Natural killer cell treated with Interleukin-12 subunit alpha and Interleukin-12 subunit beta and Interleukin-15 and Interleukin-18, amount 100 ng/mL, for 72 hours (primary cell): Measurements from ENCODE around the gene CTSE. TPM values are rescaled to one million over a fixed set of nuclear protein-coding genes. Genes with fewer than 3 reads are reported as not detected.

ENCODE experiments used
- ATAC-seq, 2 donors: fragments of 150-1000 bp; cut with Tn5 transposase in 1 of 2; sonication (Bioruptor Pico), chemical (Tn5 transposase) in 1 of 2; 2 replicates each; pipeline ENCODE4 v1.10.0; 2021
- DNase-seq: peaks from one replicate; pipeline ENCODE4 v3.0.0; 2022; ENCODE audit warnings: low spot score
- H3K27ac Mint-ChIP-seq, 2 donors: 1 replicate in 1 of 2; 2 replicates in 1 of 2; pipeline ENCODE4 v1.8.0; 2022; ENCODE audit warnings: mixed read lengths in 2 of 2, mild to moderate bottlenecking in 1 of 2, moderate library complexity in 1 of 2
- H3K27me3 Mint-ChIP-seq, 2 donors: 1 replicate in 1 of 2; 2 replicates in 1 of 2; pipeline ENCODE4 v1.8.0; 2022; ENCODE audit warnings: mixed read lengths in 2 of 2
- H3K36me3 Mint-ChIP-seq: one replicate; pipeline ENCODE4 v1.8.0; 2022; ENCODE audit warnings: mixed read lengths
- H3K4me1 Mint-ChIP-seq, 2 donors: 1 replicate in 1 of 2; 2 replicates in 1 of 2; pipeline ENCODE4 v1.8.0; 2022; ENCODE audit warnings: low read depth in 2 of 2, mixed read lengths in 2 of 2, mild to moderate bottlenecking in 1 of 2
- H3K4me3 Mint-ChIP-seq: one replicate; pipeline ENCODE4 v1.8.0; 2022; ENCODE audit warnings: mixed read lengths
- H3K9me3 Mint-ChIP-seq: 2 replicates; pipeline ENCODE4 v1.8.0; 2022; ENCODE audit warnings: mixed read lengths
- total RNA-seq, 2 donors: library from RNA; stranded (reverse); gene quantifications; one replicate each; pipeline ENCODE4 v1.2.3, GENCODE V29; 2022

The CTSE gene
- total RNA-seq, 2 donors from 2014 or later: not detected

GRCh38 chr1:206020393-206021007 is 3.2 kb downstream of the CTSE start:
- ATAC-seq (no peak), DNase-seq (no peak)
- no peak overlapping the region for H3K4me3 Mint-ChIP-seq
- no peaks in the 10 kb centered on the region for H3K4me1 Mint-ChIP-seq
- no peaks in the 10 kb centered on the region for H3K36me3 Mint-ChIP-seq
- H3K27ac Mint-ChIP-seq: no peak overlapping the region
- H3K27me3 Mint-ChIP-seq: peaks cover 13 to 14% of the 10 kb centered on the region in 2 donors
- no peaks in the 10 kb centered on the region for H3K9me3 Mint-ChIP-seq

- no peak overlapping the region for H3K27ac Mint-ChIP-seq
- H3K36me3 Mint-ChIP-seq: no peaks in the 10 kb centered on the region
- ATAC-seq: no peak
- DNase-seq: no peak
- H3K9me3 Mint-ChIP-seq: no peaks in the 10 kb centered on the region
- peaks cover 7 to 20% of the 10 kb centered on the region in 2 donors for H3K4me1 Mint-ChIP-seq
- peaks cover 4 to 6% of the 10 kb centered on the region in 2 donors for H3K27me3 Mint-ChIP-seq
- H3K4me3 Mint-ChIP-seq: no peak overlapping the region
Measured at GRCh38 chr1:206015071-206015470, 8.6 kb downstream of the CTSE start.

GRCh38 chr1:206014601-206015000 is 9.1 kb downstream of the CTSE start:
- Mint-ChIP-seq H3K4me3 (no peak overlapping the region), H3K27me3 (peaks cover 4 to 6% of the 10 kb centered on the region in 2 donors), H3K36me3 (no peaks in the 10 kb centered on the region), H3K9me3 (no peaks in the 10 kb centered on the region), H3K4me1 (peaks cover 7 to 20% of the 10 kb centered on the region in 2 donors), H3K27ac (no peak overlapping the region)
- DNase-seq (no peak), ATAC-seq (no peak)

GRCh38 chr1:206013026-206013795 is 10.5 kb downstream of the CTSE start:
- H3K9me3 Mint-ChIP-seq: no peaks in the 10 kb centered on the region
- H3K27me3 Mint-ChIP-seq: peaks cover 2 to 6% of the 10 kb centered on the region in 2 donors
- H3K27ac Mint-ChIP-seq: no peak overlapping the region
- no peak for ATAC-seq
- H3K4me3 Mint-ChIP-seq: no peak overlapping the region
- DNase-seq: no peak
- H3K36me3 Mint-ChIP-seq: no peaks in the 10 kb centered on the region
- H3K4me1 Mint-ChIP-seq: peaks cover 7 to 20% of the 10 kb centered on the region in 2 donors

GRCh38 chr1:206012086-206012859 is 11.4 kb downstream of the CTSE start:
- H3K4me3 Mint-ChIP-seq: peak overlapping the region; percentile 25
- peak; percentile 67 for DNase-seq
- no peaks in the 10 kb centered on the region for H3K36me3 Mint-ChIP-seq
- ATAC-seq: peak; percentile 73 to 76
- no peaks in the 10 kb centered on the region for H3K27me3 Mint-ChIP-seq
- no peak overlapping the region for H3K27ac Mint-ChIP-seq
- peaks cover 7 to 20% of the 10 kb centered on the region in 2 donors for H3K4me1 Mint-ChIP-seq
- no peaks in the 10 kb centered on the region for H3K9me3 Mint-ChIP-seq

GRCh38 chr1:206011057-206011456 is 12.6 kb downstream of the CTSE start:
- Mint-ChIP-seq H3K9me3 (no peaks in the 10 kb centered on the region), H3K27me3 (peaks cover 3 to 8% of the 10 kb centered on the region in 2 donors), H3K36me3 (no peaks in the 10 kb centered on the region), H3K27ac (no peak overlapping the region), H3K4me3 (no peak overlapping the region), H3K4me1 (peaks cover 7 to 20% of the 10 kb centered on the region in 2 donors)
- no peak for ATAC-seq
- no peak for DNase-seq

GRCh38 chr1:206010060-206010459 is 13.6 kb downstream of the CTSE start:
- Mint-ChIP-seq H3K27ac (no peak overlapping the region), H3K9me3 (no peaks in the 10 kb centered on the region), H3K27me3 (peaks cover 4 to 11% of the 10 kb centered on the region in 2 donors), H3K4me1 (peaks cover 7 to 20% of the 10 kb centered on the region in 2 donors), H3K36me3 (no peaks in the 10 kb centered on the region), H3K4me3 (no peak overlapping the region)
- DNase-seq (no peak), ATAC-seq (no peak)

- no peaks in the 10 kb centered on the region for H3K9me3 Mint-ChIP-seq
- H3K27me3 Mint-ChIP-seq: peaks cover 4 to 23% of the 10 kb centered on the region in 2 donors
- no peak overlapping the region for H3K4me3 Mint-ChIP-seq
- DNase-seq (no peak), ATAC-seq (no peak)
- no peaks in the 10 kb centered on the region for H3K36me3 Mint-ChIP-seq
- peaks cover 7 to 15% of the 10 kb centered on the region in 2 donors for H3K4me1 Mint-ChIP-seq
- no peak overlapping the region for H3K27ac Mint-ChIP-seq
Measured at GRCh38 chr1:206006946-206007345, 16.7 kb downstream of the CTSE start.

- H3K27me3 Mint-ChIP-seq: peaks cover 4 to 23% of the 10 kb centered on the region in 2 donors
- no peaks in the 10 kb centered on the region for H3K9me3 Mint-ChIP-seq
- no peak overlapping the region for H3K4me3 Mint-ChIP-seq
- H3K36me3 Mint-ChIP-seq: no peaks in the 10 kb centered on the region
- ATAC-seq: no peak
- no peak for DNase-seq
- peaks cover 3 to 10% of the 10 kb centered on the region in 2 donors for H3K4me1 Mint-ChIP-seq
- H3K27ac Mint-ChIP-seq: no peak overlapping the region
Measured at GRCh38 chr1:206005778-206006180, 17.9 kb downstream of the CTSE start.

GRCh38 chr1:206005234-206005633 is 18.5 kb downstream of the CTSE start:
- DNase-seq (no peak), ATAC-seq (no peak)
- Mint-ChIP-seq H3K4me3 (no peak overlapping the region), H3K9me3 (no peaks in the 10 kb centered on the region), H3K4me1 (peaks cover 3 to 10% of the 10 kb centered on the region in 2 donors), H3K36me3 (no peaks in the 10 kb centered on the region), H3K27ac (no peak overlapping the region), H3K27me3 (peaks cover 4 to 23% of the 10 kb centered on the region in 2 donors)

- H3K27me3 Mint-ChIP-seq: peaks cover 4 to 23% of the 10 kb centered on the region in 2 donors
- no peaks in the 10 kb centered on the region for H3K9me3 Mint-ChIP-seq
- ATAC-seq (no peak), DNase-seq (no peak)
- H3K4me1 Mint-ChIP-seq: peaks cover 3 to 10% of the 10 kb centered on the region in 2 donors
- H3K4me3 Mint-ChIP-seq: no peak overlapping the region
- no peaks in the 10 kb centered on the region for H3K36me3 Mint-ChIP-seq
- no peak overlapping the region for H3K27ac Mint-ChIP-seq
Measured at GRCh38 chr1:206004826-206005225, 18.9 kb downstream of the CTSE start.

GRCh38 chr1:206003854-206004800 is 19.6 kb downstream of the CTSE start:
- no peaks in the 10 kb centered on the region for H3K36me3 Mint-ChIP-seq
- H3K9me3 Mint-ChIP-seq: no peaks in the 10 kb centered on the region
- ATAC-seq: no peak
- no peak overlapping the region for H3K4me3 Mint-ChIP-seq
- peaks cover 3 to 10% of the 10 kb centered on the region in 2 donors for H3K4me1 Mint-ChIP-seq
- peaks cover 4 to 23% of the 10 kb centered on the region in 2 donors for H3K27me3 Mint-ChIP-seq
- DNase-seq: no peak
- H3K27ac Mint-ChIP-seq: no peak overlapping the region
